HEK293 (cell line): Measurements from ENCODE around the gene DOCK7.

Experiments used
- CTCF ChIA-PET: fragments of 350-600 bp; formaldehyde crosslinking; extraction: SDS; loops from one replicate; lab custom pipeline; 2021; ENCODE audit warnings: antibody characterized with exemption; lab: Yijun Ruan, JAX
- POLR2A ChIA-PET: fragments of 300-600 bp; formaldehyde crosslinking; extraction: SDS; loops from one replicate; lab custom pipeline; 2020; ENCODE audit warnings: antibody characterized with exemption, inconsistent platforms; lab: Yijun Ruan, JAX
- H3K27ac ChIP-seq: fragments of 200-500 bp; sonication (Bioruptor generic); 2 replicates; pipeline ENCODE4 v1.5.1; 2014; ENCODE audit warnings: low read depth, low read length, control low read depth, inconsistent platforms; ENCODE audit errors: extremely low read depth
- H3K36me3 ChIP-seq, 2 experiments: fragments of 200-500 bp in 1 of 2; sonication (Bioruptor generic) in 1 of 2; 1 replicate in 1 of 2; 2 replicates in 1 of 2; pipeline ENCODE4 v1.5.1; 2014 to 2017; ENCODE audit warnings: inconsistent platforms in 2 of 2, low read length in 2 of 2; ENCODE audit not compliant: control insufficient read depth in 2 of 2, insufficient read depth in 1 of 2
- H3K4me1 ChIP-seq: fragments of 200-500 bp; sonication (Bioruptor generic); 2 replicates; pipeline ENCODE4 v1.5.1; 2014; ENCODE audit warnings: mild to moderate bottlenecking, low read length, inconsistent platforms; ENCODE audit not compliant: control insufficient read depth, insufficient read depth
- H3K4me3 ChIP-seq: 2 replicates; pipeline ENCODE4 v1.5.1; 2011; ENCODE audit warnings: low read depth, mild to moderate bottlenecking, control low read depth, low read length, moderate library complexity
- H3K9me3 ChIP-seq: fragments of 200-500 bp; sonication (Bioruptor generic); 2 replicates; pipeline ENCODE4 v1.5.1; 2014; ENCODE audit warnings: low read depth, low read length, inconsistent platforms; ENCODE audit not compliant: control insufficient read depth, insufficient read depth
- BCL11A ChIP-seq: fragments of 450-650 bp; formaldehyde crosslinking; IDR thresholded peaks from 2 replicates; pipeline ENCODE4 v1.5.1; 2016; ENCODE audit warnings: low read depth, missing biosample characterization, missing genetic modification characterization
- GLI4 ChIP-seq: fragments of 450-650 bp; formaldehyde crosslinking; IDR thresholded peaks from 2 replicates; pipeline ENCODE4 v1.5.1; 2016; ENCODE audit warnings: missing biosample characterization, missing genetic modification characterization
- HOXC10 ChIP-seq: sonication (generic); formaldehyde crosslinking; IDR thresholded peaks from 2 replicates; pipeline ENCODE4 v1.8.1; 2023; ENCODE audit warnings: mild to moderate bottlenecking, missing genetic modification reagents
- KLF10 ChIP-seq: fragments of 450-650 bp; IDR thresholded peaks from 2 replicates; pipeline ENCODE4 v1.5.1; 2018; ENCODE audit warnings: missing biosample characterization, mild to moderate bottlenecking, missing genetic modification characterization
- ZIC2 ChIP-seq: fragments of 450-650 bp; formaldehyde crosslinking; IDR thresholded peaks from 2 replicates; pipeline ENCODE4 v1.5.1; 2016; ENCODE audit warnings: missing biosample characterization, missing genetic modification characterization
- ZNF114 ChIP-seq: fragments of 450-650 bp; formaldehyde crosslinking; IDR thresholded peaks from 2 replicates; pipeline ENCODE4 v1.5.0; 2017; ENCODE audit warnings: missing biosample characterization, missing genetic modification characterization
- ZNF132 ChIP-seq: fragments of 450-650 bp; formaldehyde crosslinking; IDR thresholded peaks from 2 replicates; pipeline ENCODE4 v1.5.1; 2017; ENCODE audit warnings: missing biosample characterization, missing genetic modification characterization, borderline replicate concordance
- ZNF133 ChIP-seq: fragments of 450-650 bp; formaldehyde crosslinking; IDR thresholded peaks from 2 replicates; pipeline ENCODE4 v1.5.1; 2016; ENCODE audit warnings: missing biosample characterization, missing genetic modification characterization
- ZNF140 ChIP-seq: fragments of 450-650 bp; formaldehyde crosslinking; IDR thresholded peaks from 2 replicates; pipeline ENCODE4 v1.5.1; 2016; ENCODE audit warnings: missing biosample characterization, missing genetic modification characterization
- ZNF146 ChIP-seq: fragments of 450-650 bp; formaldehyde crosslinking; IDR thresholded peaks from 2 replicates; pipeline ENCODE4 v1.5.1; 2016; ENCODE audit warnings: missing biosample characterization, missing genetic modification characterization
- ZNF184 ChIP-seq: fragments of 450-650 bp; IDR thresholded peaks from 2 replicates; pipeline ENCODE4 v1.5.1; 2018; ENCODE audit warnings: missing biosample characterization, mild to moderate bottlenecking, missing genetic modification characterization
- ZNF2 ChIP-seq: fragments of 450-650 bp; formaldehyde crosslinking; IDR thresholded peaks from 2 replicates; pipeline ENCODE4 v1.5.1; 2016; ENCODE audit warnings: missing biosample characterization, missing genetic modification characterization
- ZNF311 ChIP-seq: fragments of 450-650 bp; formaldehyde crosslinking; IDR thresholded peaks from 2 replicates; pipeline ENCODE4 v1.5.1; 2017; ENCODE audit warnings: missing biosample characterization, missing genetic modification characterization, borderline replicate concordance
- ZNF514 ChIP-seq: fragments of 450-650 bp; formaldehyde crosslinking; IDR thresholded peaks from 2 replicates; pipeline ENCODE4 v1.5.1; 2016; ENCODE audit warnings: missing biosample characterization, missing genetic modification characterization
- ZNF692 ChIP-seq: fragments of 450-650 bp; formaldehyde crosslinking; IDR thresholded peaks from 2 replicates; pipeline ENCODE4 v1.5.1; 2016; ENCODE audit warnings: missing biosample characterization, missing genetic modification characterization
- TF ChIP-seq, protein P1 (sequence below): fragments of 450-650 bp; formaldehyde crosslinking; IDR thresholded peaks from 2 replicates; pipeline ENCODE4 v1.5.1; 2016; ENCODE audit warnings: missing biosample characterization, missing genetic modification characterization
- TF ChIP-seq, protein P2 (sequence below): fragments of 450-650 bp; IDR thresholded peaks from 2 replicates; pipeline ENCODE4 v1.5.1; 2018; ENCODE audit warnings: missing biosample characterization, missing genetic modification characterization
- TF ChIP-seq, protein P3 (sequence below): fragments of 450-650 bp; formaldehyde crosslinking; conservative IDR thresholded peaks from 2 replicates; pipeline ENCODE4 v1.5.1; 2016; ENCODE audit warnings: low read depth, missing biosample characterization, missing genetic modification characterization

The DOCK7 gene

GRCh38 chr1:62593825-62594394, 94.3 kb downstream of the DOCK7 start (continued):
- TF ChIP-seq, protein P1, sequence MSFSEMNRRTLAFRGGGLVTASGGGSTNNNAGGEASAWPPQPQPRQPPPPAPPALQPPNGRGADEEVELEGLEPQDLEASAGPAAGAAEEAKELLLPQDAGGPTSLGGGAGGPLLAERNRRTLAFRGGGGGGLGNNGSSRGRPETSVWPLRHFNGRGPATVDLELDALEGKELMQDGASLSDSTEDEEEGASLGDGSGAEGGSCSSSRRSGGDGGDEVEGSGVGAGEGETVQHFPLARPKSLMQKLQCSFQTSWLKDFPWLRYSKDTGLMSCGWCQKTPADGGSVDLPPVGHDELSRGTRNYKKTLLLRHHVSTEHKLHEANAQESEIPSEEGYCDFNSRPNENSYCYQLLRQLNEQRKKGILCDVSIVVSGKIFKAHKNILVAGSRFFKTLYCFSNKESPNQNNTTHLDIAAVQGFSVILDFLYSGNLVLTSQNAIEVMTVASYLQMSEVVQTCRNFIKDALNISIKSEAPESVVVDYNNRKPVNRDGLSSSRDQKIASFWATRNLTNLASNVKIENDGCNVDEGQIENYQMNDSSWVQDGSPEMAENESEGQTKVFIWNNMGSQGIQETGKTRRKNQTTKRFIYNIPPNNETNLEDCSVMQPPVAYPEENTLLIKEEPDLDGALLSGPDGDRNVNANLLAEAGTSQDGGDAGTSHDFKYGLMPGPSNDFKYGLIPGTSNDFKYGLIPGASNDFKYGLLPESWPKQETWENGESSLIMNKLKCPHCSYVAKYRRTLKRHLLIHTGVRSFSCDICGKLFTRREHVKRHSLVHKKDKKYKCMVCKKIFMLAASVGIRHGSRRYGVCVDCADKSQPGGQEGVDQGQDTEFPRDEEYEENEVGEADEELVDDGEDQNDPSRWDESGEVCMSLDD: no peak
- TF ChIP-seq GLI4 (tag by site-specific recombination): no peak
- no peak for TF ChIP-seq KLF10 (tag by site-specific recombination)
- TF ChIP-seq, protein P2, sequence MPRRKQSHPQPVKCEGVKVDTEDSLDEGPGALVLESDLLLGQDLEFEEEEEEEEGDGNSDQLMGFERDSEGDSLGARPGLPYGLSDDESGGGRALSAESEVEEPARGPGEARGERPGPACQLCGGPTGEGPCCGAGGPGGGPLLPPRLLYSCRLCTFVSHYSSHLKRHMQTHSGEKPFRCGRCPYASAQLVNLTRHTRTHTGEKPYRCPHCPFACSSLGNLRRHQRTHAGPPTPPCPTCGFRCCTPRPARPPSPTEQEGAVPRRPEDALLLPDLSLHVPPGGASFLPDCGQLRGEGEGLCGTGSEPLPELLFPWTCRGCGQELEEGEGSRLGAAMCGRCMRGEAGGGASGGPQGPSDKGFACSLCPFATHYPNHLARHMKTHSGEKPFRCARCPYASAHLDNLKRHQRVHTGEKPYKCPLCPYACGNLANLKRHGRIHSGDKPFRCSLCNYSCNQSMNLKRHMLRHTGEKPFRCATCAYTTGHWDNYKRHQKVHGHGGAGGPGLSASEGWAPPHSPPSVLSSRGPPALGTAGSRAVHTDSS (tag by site-specific recombination): no peak
- TF ChIP-seq ZNF132: no peak
- TF ChIP-seq ZNF133 (tag by site-specific recombination): no peak
- no peak for TF ChIP-seq ZNF140 (tag by site-specific recombination)
- no peak for TF ChIP-seq BCL11A
- no peak for TF ChIP-seq HOXC10 (CRISPR knock-in tag)

DNA sequence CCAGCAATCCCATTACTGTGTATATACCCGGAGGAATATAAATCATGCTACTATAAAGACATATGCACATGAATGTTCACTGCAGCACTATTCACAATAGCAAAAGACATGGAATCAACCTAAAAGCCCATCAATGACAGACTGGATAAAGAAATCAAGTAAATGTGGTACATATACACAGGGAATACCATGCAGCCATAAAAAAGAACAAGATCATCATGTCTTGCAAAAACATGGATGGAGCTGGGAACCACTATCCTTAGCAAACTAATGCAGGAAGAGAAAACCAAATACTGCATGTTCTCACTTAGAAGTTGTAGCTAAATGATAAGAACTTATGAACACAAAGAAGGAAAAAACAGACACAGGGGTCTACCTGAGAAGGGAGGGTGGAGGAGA, 97.2 kb downstream of the DOCK7 start:
- TF ChIP-seq ZNF114 (tag by site-specific recombination) (no peak), ZNF146 (tag by site-specific recombination) (peak; percentile 67; the same call in 1 of the 2 replicates)
- CTCF ChIA-PET: no interaction called here
- H3K4me3 ChIP-seq: no peak overlapping the region
- no peak overlapping the region for H3K27ac ChIP-seq
- no peaks in the 10 kb centered on the region for H3K9me3 ChIP-seq
- POLR2A ChIA-PET: no interaction called here
- H3K4me1 ChIP-seq: peaks cover 6% of the 10 kb centered on the region; the same call in 1 of the 2 replicates
- peaks cover 0 to 4% of the 10 kb centered on the region in 2 experiments; a peak in 1 of 3 replicates for H3K36me3 ChIP-seq

DNA sequence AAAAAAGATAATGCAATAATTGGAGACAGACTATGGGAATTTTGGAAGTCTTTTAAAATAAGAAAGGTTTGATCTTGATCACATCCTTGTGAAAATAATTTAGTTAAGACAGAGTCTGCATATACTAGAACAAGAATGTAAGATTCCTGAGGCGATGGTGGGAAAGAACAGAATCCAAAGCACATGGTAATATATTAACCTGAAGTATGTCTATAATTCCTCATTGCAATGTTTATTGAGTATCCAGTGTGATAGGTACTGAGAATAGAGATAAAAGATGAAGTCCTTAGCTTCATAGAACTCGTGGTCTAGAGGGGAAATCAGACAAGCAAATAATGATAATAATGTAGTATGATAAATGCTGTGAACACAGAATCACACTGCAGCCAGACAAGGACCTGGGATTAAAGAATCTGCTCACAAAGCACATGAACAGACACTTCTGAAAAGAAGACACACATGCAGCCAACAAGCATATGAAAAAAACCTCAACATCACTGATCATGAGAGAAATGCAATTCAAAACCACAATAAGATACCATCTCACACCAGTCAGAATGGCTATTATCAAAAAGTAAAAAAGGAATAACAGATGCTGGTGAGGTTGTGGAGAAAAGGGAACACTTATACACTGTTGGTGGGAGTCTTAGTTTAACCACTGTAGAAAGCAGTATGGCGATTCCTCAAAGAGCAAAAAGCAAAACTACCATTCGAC, 97.8 kb downstream of the DOCK7 start:
- TF ChIP-seq ZNF184 (tag by site-specific recombination): no peak
- TF ChIP-seq ZNF514: no peak
- TF ChIP-seq, protein P3, sequence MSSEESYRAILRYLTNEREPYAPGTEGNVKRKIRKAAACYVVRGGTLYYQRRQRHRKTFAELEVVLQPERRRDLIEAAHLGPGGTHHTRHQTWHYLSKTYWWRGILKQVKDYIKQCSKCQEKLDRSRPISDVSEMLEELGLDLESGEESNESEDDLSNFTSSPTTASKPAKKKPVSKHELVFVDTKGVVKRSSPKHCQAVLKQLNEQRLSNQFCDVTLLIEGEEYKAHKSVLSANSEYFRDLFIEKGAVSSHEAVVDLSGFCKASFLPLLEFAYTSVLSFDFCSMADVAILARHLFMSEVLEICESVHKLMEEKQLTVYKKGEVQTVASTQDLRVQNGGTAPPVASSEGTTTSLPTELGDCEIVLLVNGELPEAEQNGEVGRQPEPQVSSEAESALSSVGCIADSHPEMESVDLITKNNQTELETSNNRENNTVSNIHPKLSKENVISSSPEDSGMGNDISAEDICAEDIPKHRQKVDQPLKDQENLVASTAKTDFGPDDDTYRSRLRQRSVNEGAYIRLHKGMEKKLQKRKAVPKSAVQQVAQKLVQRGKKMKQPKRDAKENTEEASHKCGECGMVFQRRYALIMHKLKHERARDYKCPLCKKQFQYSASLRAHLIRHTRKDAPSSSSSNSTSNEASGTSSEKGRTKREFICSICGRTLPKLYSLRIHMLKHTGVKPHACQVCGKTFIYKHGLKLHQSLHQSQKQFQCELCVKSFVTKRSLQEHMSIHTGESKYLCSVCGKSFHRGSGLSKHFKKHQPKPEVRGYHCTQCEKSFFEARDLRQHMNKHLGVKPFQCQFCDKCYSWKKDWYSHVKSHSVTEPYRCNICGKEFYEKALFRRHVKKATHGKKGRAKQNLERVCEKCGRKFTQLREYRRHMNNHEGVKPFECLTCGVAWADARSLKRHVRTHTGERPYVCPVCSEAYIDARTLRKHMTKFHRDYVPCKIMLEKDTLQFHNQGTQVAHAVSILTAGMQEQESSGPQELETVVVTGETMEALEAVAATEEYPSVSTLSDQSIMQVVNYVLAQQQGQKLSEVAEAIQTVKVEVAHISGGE: no peak
- no peak for TF ChIP-seq ZNF2 (tag by site-specific recombination)
- TF ChIP-seq ZNF692: no peak
- TF ChIP-seq ZNF311 (tag by site-specific recombination): no peak
- no peak for TF ChIP-seq ZIC2
- TF ChIP-seq, all 188 proteins: peak for 0
- CTCF ChIA-PET: interaction anchor here (0.6 to 1.1 kb wide), 2 partner anchors 16 to 156 kb away, joined by 3 read pairs; no protein-coding TSS in a partner anchor
- POLR2A ChIA-PET: no interaction called here
- H3K4me3 ChIP-seq: no peak overlapping the region
- H3K36me3 ChIP-seq: peaks cover 0 to 4% of the 10 kb centered on the region in 2 experiments; a peak in 1 of 3 replicates
- no peaks in the 10 kb centered on the region for H3K9me3 ChIP-seq
- peaks cover 6% of the 10 kb centered on the region; the same call in 1 of the 2 replicates for H3K4me1 ChIP-seq
- H3K27ac ChIP-seq: no peak overlapping the region
